Activated CD4-positive, alpha-beta T cell treated with anti-CD3 and anti-CD28 coated beads for 1 hour (primary cell): ENCODE measurements around the gene SYCP2L.
"Not testable (repeated sequence)": the region's sequence is repeated elsewhere in the genome, so short reads cannot be mapped to it uniquely, and the experiment has no call there.

Experiments used
- DNase-seq: peaks from one replicate; pipeline ENCODE4 v3.0.0-alpha.2; 2020

The SYCP2L gene

GRCh38 chr6:10886691-10887502 lies at the start of gene SYCP2L:
SYCP2L (plus strand) TSS chr6:10887052; CDS start chr6:10887127, 75 bp downstream.
- no peak for DNase-seq

DNA sequence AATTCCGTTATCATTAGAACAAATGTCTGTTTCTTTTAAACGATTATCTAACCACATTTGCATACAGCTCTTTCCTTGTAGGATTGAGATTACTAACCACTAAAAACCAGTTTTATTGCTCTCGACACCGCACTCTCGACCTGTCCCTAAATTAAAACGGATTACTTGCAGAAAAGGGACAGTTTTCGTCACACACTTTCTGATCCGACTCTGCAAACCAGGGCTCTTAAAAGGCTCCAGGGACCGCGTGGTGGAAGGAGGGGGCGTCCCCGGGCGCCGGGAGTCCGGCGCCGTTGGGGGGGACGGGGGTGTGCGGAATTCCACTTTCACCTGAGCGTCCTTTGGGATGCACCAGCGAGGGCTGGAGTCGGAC lies 49.2 kb upstream of the SYCP2L start:
- DNase-seq: no peak

DNA sequence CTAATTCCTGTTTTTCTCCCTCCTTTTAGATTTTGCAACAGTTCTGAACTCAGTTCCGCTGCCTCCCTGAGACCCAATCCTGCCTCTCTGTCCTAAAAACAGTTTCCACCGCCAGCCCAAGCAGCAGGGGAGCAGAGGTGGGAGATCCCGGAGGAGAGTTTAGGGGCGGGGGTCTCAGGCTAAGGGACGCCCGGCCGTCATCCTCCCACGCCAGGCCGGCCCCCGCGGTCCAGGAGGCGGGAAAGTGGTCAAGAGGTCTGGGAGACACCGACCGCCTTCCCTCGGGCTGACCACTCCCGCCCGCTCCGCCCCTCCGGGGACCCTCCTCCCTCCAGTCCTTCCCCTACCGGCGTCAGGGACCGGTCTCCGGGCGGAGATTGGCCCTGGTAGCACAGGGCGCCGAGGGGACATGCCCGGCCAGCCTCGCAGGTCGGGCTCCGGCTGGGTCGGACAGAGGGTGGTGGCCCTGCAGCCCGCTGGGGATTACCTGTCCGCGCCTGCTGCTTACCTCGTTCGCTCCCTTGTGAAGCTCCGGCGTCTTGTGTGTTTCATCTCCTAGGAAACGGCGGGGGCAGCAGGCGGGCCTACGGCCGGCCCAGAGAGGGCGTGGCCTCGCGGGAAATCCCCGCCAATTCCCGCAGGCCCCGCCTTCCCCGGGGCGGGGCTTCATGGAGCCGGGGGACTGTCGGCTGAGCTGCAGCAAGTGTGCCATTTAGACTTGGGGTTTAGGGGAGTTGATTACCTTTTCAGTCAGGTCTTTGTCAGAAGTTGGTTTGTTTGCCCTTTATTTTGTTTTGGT lies 48.7 kb upstream of the SYCP2L start, which contains the start of gene MAK:
Gene MAK, minus strand, starts transcription at position 545 of the 799 bp plus-strand sequence. CDS start 7,891 bp downstream, outside the sequence.
- DNase-seq: peak; percentile 79

DNA sequence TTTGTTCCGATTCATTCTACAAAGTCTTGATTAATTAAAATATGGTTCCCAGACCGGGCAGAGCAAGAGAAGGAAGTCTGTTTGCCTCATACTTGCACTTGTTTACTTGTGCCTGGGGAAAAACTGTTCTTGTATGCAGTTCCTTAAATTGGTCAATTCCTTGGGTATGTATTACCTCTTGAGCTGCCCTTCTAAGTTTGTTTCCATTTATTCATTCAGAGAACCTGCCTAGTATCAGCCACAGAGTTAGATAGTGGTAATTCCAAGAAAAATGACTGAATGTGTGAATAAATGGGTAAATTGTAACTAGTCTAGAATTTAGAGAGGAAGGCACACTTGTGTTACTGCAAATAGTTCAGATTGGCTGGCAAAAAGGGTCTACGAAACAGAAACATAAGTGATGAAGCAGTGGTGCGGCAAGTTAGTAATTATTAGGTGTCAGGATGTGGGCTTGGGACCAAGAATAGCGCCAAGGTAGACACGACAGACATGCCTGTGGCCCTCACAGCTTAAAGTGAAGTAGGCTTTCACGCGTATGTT lies 48.0 kb upstream of the SYCP2L start:
- no peak for DNase-seq

DNA sequence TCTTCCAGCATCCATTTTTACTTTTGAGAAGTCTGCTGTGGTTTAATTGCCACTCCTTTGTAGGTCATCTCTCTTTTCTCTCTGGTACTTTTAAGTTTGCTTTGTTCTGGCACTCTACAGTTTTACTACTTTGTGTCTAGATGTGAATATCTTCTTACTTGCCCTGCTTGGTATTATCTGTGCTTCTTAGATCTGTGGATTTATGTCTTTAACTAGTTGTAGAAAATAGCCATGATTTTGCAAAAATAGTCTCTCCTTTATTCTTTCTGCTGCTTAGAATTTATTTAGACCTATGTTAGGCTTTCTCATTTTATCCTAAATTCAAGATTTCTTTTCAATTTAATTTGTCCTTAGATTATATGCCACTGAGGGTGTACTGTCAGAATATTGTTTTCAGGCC lies 43.3 kb upstream of the SYCP2L start:
- no peak for DNase-seq

GRCh38 chr6:10847684-10848083 lies 39.2 kb upstream of the SYCP2L start:
- no peak for DNase-seq

DNA sequence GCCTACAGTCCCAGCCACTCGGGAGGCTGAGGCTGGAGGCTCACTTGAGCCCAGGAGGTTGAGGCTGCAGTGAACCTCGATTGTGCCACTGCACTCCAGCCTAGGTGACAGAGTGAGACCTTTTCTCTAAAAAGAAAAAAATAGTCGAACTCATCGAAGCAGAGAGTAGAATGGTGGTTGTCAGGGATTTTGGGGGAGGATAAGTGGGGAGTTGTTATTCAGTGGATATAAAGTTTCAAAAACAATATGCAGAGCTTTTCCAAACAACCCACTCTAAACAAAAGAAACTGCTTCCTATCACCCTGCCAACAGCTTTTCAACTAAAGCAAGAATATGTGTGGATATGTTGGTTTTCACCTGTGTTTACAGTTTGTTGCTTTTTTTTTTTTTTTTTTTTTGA lies 37.0 kb upstream of the SYCP2L start:
- DNase-seq: no peak

GRCh38 chr6:10850728-10851127 lies 36.1 kb upstream of the SYCP2L start:
- DNase-seq: no peak

GRCh38 chr6:10852361-10852960 lies 34.4 kb upstream of the SYCP2L start:
- DNase-seq: no peak

DNA sequence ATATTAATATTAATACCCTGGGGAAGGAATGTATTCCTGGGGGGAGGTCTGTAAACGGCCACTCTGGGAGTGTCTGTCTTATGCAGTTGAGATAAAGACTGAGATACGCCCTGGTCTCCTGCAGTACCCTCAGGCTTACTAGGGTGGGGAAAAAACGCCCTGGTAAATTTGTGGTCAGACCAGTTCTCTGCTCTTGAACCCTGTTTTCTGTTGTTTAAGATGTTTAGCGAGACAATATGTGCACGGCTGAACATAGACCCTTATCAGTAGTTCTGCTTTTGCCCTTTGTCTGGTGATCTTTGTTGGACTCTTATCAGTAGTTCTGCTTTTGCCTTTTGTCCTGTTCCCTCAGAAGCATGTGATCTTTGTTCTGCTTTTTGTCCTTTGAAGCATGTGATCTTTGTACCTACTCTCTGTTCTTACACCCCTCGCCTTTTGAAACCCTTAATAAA lies 33.0 kb upstream of the SYCP2L start:
- DNase-seq: not testable (repeated sequence)

GRCh38 chr6:10854922-10855632 lies 31.8 kb upstream of the SYCP2L start:
- DNase-seq: no peak

DNA sequence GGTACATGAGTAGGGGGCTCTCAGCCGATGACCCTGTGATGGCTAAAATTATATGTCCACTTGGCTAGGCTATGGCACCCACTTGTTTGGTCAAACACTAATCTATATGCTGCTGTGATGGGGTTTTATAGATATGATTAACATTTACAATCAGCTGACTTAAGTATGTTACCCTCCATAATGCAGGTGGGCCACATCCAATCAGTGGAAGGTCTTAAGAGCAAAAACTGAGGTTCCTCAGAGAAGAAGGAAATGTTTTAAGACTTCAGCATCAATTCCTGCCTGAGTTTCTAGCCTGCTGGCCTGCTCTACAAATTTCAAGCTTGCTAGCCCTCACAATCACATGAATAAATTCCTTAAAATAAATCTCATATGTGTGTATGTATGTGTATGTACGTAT lies 29.6 kb upstream of the SYCP2L start:
- no peak for DNase-seq

DNA sequence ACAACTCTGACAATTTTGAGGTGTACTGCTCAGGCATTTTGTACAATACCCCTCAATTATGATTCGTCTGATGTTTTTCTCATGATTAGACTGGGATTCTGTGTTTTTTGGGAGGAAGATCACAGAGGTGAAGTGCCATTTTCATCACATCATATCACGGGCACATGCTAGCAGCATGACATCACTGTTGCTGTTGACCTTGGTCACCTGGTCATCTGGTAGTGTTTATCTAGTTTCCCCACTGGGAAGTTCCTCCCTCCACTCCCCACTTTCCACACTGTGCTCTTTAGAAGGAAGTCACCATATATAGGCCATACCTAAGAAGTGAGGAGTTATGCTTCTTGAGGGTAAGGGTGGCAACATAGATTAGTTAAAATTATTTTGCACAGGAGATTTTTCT lies 25.8 kb upstream of the SYCP2L start:
- DNase-seq: no peak

GRCh38 chr6:10862361-10862760 lies 24.5 kb upstream of the SYCP2L start:
- DNase-seq: no peak

DNA sequence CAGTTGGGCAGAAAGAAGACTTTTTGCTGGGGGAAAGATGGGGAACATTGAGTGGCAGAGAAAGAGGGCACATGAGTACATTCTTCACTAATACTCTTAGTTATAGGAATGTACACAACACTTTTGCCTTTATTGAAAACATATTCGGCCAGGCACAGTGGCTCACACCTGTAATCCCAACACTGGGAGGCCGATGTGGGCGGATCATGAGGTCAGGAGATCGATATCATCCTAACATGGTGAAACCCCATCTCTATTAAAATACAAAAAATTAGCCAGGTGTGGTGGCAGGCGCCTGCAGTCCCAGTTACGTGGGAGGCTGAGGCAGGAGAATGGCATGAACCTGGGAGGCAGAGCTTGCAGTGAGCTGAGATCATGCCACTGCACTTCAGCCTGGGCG lies 23.8 kb upstream of the SYCP2L start:
- not testable (repeated sequence) for DNase-seq

- DNase-seq: not testable (repeated sequence)
Observed at GRCh38 chr6:10866709-10867108, 20.1 kb upstream of the SYCP2L start.

GRCh38 chr6:10867952-10868351 lies 18.9 kb upstream of the SYCP2L start:
- DNase-seq: no peak

DNA sequence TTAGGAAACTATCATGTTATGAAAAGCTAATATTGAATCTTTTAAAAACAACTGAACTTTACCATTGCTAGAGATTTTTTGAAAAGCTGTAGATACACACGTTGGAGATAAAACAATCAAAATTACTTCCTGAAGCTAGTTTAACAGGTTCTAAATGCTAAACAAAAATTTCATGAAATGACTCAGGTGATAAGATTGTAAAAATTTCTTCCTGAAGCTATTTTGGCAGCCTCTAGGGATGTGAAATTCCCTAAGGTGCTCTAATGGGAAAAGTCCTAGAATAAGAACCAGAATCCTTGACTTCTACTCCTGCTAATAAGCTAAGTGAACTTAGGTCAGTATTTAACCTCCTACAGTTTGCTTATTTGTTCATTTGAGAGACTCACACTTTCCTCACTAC lies 13.5 kb upstream of the SYCP2L start:
- DNase-seq: no peak

- DNase-seq: no peak
Observed at GRCh38 chr6:10874207-10874606, 12.6 kb upstream of the SYCP2L start.

DNA sequence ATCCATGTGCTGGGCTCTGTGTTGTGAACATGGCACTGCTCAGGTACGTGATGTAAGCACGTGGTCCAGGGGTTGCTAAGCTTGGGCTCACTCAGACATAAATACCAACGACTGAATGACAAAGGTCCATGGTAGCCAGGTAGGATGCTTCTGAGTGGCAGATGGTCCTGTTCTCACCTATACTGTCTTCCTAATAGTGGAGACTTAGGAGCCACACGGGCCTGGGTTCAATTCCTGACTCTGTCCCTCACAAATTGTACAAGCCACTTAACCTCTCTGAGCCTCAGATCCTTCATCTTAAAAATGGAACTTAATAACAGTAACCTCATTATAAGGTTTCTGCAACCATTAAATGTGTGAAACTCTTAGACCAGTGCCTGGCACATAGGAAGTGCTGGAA lies 11.8 kb upstream of the SYCP2L start:
- DNase-seq: no peak

DNA sequence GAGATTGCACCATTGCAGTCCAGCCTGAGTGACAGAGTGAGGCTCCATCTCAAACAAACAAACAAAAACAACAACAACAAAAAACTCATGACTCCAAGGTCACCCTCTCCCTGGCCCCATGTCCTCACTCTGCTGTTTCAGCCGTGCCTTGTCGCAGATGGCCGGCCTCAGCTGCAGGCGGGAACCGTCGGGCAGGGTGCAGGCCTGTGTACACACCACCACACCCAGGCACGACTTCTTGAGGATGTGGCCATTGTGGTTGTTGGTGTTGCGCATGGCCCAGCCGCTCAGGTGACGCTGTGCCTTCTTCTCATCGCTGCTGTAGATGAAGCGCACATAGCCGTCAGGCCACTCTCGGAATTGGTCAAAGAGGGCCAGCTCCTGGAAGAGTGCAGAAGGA lies 9.8 kb upstream of the SYCP2L start:
- DNase-seq: no peak

DNA sequence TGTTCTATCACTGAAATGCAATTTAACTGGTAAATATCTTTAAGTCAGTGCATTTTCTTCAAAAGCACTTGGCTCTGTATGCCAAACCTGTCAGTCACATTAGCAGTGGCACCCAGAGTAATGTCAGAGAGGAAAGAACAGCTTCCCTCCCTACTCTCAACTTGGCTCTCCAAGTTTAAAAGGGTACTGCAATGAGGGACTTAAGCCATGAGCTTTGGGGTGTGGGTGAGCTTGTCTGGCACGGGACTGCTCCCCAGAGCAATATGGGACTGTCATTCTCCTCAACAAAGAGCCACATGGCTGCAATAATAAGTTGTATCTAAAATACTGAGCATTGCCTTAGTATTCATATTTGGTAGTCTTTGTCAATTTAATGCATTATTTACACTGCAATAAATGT lies 9.0 kb upstream of the SYCP2L start:
- DNase-seq: no peak

DNA sequence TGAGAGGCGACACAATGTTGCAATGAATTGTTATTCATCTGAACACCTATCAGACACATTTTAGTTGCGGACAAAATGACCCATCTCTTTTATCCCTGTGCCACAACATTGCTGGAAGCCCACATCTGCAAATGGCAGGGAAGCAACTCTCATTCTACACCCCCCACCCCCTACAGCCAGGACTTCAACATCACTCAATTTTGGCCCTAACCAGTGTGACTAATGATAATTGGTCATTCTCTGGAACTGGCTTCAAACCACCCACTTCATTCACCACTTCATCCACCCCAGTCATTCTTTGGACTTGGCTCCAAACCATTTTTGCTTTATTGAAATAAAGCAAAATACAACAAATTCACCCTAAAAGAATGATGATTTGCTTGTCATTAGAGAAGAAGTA lies 6.5 kb upstream of the SYCP2L start:
- DNase-seq: no peak
